OCI-LY7 (cell line): Measurements from ENCODE around the gene TBC1D20.

Experiments used
- EZH2phosphoT487 ChIP-seq: fragments of 200-600 bp; sonication (generic); IDR thresholded peaks from 2 replicates; pipeline ENCODE4 v1.6.1; 2018; ENCODE audit warnings: low read depth, borderline replicate concordance, mild to moderate bottlenecking, mixed run types, antibody characterized with exemption, low read length, moderate library complexity, mixed read lengths
- TF ChIP-seq, protein P1 (sequence below): fragments of 200-600 bp; sonication (generic); conservative IDR thresholded peaks from 2 replicates; pipeline ENCODE4 v1.5.1; 2014; ENCODE audit warnings: mild to moderate bottlenecking, antibody characterized with exemption, low read length, moderate library complexity, mixed read lengths

DNA sequence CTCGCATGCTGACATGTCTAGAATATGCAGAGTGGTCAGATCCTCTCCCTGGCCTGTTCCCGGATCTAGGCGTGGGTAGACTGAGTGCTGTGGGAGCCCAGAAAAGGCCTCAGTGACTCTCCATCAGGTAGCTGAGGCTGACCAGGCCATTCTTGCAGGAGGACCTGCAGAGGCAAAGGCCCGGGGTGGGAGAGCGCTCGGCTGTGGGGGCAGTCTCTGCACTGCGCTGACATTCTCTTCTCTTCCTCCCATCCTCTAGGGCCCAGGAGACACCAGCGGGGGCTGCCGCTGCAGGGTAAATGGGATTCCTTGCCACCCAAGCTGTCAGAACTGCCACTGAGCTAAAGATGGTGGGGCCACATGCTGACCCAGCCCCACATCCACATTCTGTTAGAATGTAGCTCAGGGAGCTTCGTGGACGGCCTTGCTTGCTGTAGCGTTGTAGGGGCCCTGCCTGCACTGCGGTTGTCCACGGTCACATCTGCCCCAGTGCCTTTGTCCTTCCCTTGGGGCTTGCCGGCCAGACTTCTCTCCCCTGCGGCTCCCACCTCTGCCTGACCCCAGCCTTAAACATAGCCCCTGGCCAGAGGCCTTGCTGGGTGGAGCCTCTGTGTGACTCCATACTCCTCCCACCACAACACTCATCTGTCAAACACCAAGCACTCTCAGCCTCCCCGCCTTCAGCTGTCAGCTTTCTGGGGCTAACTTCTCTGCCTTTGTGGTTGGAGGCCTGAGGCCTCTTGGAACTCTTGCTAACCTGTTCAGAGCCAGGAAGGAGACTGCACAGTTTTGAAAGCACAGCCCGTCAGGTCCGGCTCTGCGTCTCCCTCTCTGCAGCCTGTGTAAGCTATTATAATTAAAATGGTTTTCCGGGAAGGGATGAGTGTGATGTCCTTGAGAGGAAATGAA lies 32.0 kb downstream of the TBC1D20 start:
- TF ChIP-seq, protein P1, sequence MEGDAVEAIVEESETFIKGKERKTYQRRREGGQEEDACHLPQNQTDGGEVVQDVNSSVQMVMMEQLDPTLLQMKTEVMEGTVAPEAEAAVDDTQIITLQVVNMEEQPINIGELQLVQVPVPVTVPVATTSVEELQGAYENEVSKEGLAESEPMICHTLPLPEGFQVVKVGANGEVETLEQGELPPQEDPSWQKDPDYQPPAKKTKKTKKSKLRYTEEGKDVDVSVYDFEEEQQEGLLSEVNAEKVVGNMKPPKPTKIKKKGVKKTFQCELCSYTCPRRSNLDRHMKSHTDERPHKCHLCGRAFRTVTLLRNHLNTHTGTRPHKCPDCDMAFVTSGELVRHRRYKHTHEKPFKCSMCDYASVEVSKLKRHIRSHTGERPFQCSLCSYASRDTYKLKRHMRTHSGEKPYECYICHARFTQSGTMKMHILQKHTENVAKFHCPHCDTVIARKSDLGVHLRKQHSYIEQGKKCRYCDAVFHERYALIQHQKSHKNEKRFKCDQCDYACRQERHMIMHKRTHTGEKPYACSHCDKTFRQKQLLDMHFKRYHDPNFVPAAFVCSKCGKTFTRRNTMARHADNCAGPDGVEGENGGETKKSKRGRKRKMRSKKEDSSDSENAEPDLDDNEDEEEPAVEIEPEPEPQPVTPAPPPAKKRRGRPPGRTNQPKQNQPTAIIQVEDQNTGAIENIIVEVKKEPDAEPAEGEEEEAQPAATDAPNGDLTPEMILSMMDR: no peak
- no peak for TF ChIP-seq EZH2phosphoT487
